KOPT-K1 (cell line): ENCODE data around the gene FAM111A.
"Not testable (repeated sequence)": the region's sequence is repeated elsewhere in the genome, so short reads cannot be mapped to it uniquely, and the experiment has no call there.

Source experiments
- H3K27ac ChIP-seq: fragments of 200-600 bp; sonication (generic); 2 replicates; pipeline ENCODE4 v1.5.1; 2016; ENCODE audit warnings: antibody characterized with exemption, mild to moderate bottlenecking, low read depth, low read length; ENCODE audit not compliant: poor library complexity, severe bottlenecking
- H3K36me3 ChIP-seq: fragments of 200-600 bp; sonication (generic); 2 replicates; pipeline ENCODE4 v1.5.1; 2017; ENCODE audit warnings: antibody characterized with exemption, mild to moderate bottlenecking, low read length, moderate library complexity; ENCODE audit not compliant: insufficient read depth
- H3K9me3 ChIP-seq: fragments of 200-600 bp; sonication (generic); 2 replicates; pipeline ENCODE4 v1.5.1; 2017; ENCODE audit warnings: antibody characterized with exemption, low read length, mild to moderate bottlenecking; ENCODE audit not compliant: insufficient read depth, poor library complexity, severe bottlenecking

FAM111A gene, protein sequence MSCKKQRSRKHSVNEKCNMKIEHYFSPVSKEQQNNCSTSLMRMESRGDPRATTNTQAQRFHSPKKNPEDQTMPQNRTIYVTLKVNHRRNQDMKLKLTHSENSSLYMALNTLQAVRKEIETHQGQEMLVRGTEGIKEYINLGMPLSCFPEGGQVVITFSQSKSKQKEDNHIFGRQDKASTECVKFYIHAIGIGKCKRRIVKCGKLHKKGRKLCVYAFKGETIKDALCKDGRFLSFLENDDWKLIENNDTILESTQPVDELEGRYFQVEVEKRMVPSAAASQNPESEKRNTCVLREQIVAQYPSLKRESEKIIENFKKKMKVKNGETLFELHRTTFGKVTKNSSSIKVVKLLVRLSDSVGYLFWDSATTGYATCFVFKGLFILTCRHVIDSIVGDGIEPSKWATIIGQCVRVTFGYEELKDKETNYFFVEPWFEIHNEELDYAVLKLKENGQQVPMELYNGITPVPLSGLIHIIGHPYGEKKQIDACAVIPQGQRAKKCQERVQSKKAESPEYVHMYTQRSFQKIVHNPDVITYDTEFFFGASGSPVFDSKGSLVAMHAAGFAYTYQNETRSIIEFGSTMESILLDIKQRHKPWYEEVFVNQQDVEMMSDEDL

DNA sequence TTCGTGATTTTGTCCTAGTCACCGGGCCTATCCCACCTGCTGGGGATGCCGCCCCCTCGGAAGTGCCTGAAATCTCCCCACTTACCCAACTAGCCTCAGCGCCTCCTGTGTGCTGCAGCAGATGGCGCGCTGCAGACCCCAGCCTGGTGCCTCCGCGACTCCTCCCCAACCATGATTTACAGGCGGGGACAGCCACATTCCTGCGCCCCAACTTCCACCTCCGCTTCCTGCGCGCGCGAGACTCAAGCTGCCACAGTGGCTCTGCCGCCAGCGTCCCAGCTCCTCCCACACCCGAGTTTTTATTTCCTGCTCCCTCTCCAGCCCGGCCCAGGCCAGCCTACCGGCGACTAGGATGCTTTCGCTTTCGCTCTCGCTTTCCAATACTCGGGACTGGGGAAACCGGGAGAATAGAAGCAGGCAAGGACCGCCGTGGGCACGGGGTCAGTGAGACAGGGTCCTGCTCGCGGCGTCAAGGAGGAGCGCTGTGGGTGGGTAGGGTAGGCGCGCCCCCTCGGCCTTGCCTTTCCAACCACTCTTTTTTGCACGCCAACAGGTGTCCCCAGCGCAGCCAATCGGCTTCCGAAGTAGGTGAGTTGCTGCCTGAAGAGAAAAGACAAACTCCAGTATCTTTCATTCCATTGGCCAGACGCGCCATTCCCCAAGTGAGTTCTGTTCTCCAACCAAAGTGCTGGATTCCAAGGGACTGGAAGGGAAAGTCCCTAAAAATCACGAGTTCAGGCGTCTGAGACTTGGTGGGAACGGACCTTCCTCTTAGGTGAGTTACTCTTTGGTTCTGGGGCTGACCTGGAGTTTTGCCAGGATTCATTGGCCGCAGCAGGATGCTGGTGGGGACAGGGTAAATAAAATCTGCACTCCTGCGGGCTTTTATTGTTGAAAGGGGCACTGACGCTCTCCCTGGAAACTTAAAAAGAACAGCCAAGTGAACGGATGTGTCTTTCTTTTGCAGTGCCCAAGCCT, at the start of gene FAM111A:
TSS of gene FAM111A (plus strand) at position 327 of the 978 bp plus-strand sequence. CDS start 6,017 bp downstream, outside the sequence.
- no peaks in the 10 kb centered on the region for H3K9me3 ChIP-seq
- peak within 1 kb of the TSS; percentile 97 for H3K27ac ChIP-seq
- H3K36me3 ChIP-seq: peaks cover 28% of the 10 kb centered on the region

DNA sequence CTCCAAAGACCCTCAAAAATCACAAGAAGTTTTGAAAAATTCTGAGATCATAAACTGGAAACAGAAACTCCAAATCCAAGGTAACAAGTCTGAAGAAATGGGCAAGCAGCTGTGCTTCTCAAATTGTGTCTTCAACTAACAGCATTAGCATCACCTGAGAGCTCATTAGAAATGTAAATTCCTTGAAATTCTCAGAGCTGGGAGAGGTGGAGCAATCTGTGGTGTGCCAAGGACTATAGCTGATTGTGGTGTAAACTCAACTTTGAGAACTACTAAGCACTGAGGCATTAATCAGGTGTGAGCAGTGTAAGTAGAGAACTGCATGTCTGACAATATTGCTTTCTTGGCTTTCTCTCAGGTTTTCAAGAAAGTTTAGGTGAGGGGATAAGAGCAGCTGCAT, 49.1 kb upstream of the FAM111A start:
- not testable (repeated sequence) for H3K9me3 ChIP-seq, H3K27ac ChIP-seq, H3K36me3 ChIP-seq

DNA sequence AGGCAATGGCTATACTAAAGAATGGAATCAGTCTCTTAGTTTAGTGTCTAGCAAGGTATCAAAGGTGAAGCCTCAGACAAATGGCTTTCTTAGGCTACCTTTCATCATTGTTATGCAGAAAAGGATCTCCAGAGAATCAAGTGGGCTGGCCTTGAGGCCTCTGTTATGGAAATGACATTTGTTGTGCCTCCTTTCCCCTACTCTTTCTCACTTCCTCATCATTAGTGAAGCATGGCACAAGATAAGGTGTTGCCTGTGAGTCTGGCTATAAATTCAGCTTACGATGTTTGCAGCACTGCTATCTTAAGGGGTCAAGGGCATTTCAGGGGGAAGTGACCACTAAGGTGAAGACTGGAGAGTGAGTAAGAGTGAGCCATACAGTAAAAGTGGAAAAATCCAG, 47.4 kb upstream of the FAM111A start:
- not testable (repeated sequence) for H3K36me3 ChIP-seq, H3K27ac ChIP-seq, H3K9me3 ChIP-seq

DNA sequence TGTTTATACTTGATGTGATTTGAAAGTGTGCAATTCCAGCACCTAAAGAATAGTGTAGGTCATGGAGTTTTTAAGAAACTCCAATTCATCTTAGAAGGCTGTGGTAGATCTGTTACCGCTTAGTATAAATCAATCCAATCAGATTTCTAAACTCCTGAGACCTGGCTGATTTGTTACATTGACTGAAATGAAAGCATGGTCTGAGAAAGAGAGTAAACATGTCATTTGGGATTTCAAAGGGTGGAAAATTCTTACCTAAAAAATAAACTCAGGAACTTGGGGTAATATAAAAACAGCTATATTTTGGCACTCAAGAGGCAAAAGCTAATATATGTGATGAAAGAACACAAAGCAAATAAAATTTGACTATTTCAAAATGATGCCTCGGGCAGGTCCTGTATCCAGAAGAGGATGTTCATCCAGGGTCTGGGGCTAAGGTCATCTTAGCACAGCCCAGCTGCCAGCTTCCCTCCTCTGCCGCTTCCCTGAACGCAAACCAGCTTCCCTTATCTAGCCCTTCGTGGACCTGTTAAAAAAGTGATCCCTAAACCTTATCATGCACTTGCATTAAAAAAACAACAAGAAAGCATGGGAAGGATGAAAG, 46.6 kb upstream of the FAM111A start:
- H3K36me3 ChIP-seq, H3K9me3 ChIP-seq, H3K27ac ChIP-seq: not testable (repeated sequence)

DNA sequence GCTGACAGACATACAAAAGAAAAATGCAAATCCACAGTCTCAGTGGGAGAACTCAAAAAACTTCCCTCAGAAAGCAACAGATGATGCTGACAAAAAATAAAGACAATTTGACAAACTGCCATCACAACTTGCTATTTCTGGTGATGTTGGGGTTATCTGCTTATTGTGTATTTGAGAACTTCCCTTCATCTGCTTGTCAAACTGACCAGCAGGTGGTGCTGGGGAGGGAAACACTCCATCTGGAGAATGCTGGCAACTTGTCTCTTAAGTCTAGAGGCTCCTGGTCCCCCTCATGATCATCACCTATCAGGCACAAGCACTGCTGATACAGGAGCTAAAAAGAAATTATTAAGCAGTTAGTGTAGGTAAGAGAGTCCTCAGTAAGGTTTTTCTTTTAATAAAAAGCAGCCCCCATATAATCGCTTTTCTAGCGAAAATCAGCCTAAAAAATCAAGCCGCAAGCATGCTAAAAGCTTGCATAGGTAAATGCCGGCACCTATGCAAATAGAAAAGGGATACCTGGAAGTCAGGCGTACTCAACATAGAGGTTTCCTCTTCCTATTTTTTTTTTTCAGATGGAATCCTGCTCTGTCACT, 45.4 kb upstream of the FAM111A start:
- Histone ChIP-seq H3K27ac (no peak overlapping the region), H3K9me3 (no peaks in the 10 kb centered on the region), H3K36me3 (no peaks in the 10 kb centered on the region)

DNA sequence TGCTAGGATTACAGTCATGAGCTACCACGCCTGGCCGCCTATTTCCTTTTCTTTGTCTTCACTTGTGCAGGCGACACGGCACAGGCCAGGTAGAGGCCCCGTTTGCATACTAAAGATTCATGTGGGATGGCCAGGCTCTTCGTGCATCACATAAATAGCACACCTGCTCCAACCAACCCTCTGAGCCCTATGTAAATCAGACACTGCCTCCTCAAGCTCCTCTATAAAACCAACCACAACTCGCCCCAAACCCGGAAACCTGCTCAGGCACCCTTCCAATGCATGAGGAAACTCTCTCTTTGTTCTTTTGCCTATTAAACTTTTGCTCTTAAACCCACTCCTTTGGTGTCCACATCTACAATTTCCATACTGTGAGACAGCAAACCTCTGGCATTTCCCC, 44.7 kb upstream of the FAM111A start:
- H3K27ac ChIP-seq, H3K9me3 ChIP-seq, H3K36me3 ChIP-seq: not testable (repeated sequence)

DNA sequence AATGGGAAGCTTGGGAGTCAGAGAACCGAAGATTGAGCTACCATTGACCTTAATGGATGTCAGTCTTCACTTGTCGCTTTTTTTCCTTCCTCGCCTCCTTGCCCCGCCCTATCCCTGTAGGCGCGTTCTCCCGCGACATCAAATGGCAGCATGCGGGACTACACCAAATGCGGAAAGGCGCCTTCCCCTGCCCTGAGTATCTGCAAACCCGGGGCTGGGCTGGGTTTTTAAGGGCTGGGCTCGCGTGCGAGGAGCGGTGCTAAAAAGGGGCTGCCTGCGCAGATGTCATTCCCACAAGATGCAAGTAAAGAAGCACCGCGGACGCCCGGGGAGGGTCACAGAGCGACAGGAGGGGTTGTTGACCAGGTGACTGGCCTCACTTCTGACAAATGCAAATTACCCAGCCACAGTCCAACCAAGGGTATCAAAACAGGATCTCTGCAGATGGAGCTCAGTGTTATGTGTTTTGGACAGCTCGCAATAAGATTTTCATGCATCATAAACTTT, 40.3 kb upstream of the FAM111A start:
- H3K9me3 ChIP-seq: no peaks in the 10 kb centered on the region
- H3K27ac ChIP-seq: no peak overlapping the region
- no peaks in the 10 kb centered on the region for H3K36me3 ChIP-seq

DNA sequence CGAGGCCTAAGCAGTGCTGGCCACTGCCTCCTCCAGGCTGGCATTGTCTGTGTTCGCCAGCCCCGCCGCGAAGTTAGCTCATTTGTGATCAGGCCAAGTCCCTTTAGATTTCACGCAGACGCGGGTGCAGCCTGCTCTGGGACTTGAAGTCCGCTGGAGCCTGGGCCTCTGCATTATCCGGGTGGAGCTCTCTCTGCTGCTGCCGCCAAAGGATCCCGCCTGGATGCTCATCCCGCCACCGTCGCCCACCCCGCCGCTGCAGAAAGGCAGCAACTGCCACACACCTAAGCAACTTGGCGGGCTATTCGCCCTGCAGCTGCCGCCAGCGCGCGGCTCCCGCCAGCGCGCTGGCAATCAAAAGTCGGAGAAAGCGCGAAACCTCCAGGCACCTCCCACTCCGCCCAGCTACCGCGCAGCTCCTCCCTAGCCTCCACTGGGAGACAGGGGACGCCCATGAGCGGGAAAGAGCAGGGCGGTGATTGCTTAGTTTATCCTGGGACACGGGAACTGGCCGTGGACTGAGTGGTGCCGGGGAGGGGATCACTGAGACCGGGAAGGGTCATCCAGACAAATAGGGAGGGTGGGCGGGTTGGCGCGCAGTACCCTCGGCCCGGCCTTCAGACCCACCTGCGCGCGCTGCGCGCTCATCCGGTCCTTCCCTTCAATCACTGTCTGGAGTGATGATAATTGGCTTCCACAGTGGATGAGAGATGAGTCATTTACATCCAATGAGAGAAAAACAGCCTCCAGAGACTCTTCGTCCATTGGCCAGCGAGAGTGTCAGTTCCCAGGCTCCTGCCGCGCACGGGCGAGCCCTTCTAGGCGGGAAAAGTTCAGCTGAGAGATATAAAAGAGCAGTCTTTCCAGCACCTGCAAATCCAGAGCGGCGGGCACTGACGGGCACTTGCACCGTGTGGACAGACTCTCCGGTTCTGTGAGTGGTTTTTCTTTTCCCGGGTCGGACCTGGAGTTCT, 36.0 kb upstream of the FAM111A start, which contains the start of gene FAM111B:
TSS of gene FAM111B (plus strand) at position 875 of the 974 bp plus-strand sequence. CDS start 2,389 bp downstream, outside the sequence.
- peaks cover 22% of the 10 kb centered on the region for H3K36me3 ChIP-seq
- H3K27ac ChIP-seq: peak within 1 kb of the TSS; percentile 54
- H3K9me3 ChIP-seq: no peaks in the 10 kb centered on the region

DNA sequence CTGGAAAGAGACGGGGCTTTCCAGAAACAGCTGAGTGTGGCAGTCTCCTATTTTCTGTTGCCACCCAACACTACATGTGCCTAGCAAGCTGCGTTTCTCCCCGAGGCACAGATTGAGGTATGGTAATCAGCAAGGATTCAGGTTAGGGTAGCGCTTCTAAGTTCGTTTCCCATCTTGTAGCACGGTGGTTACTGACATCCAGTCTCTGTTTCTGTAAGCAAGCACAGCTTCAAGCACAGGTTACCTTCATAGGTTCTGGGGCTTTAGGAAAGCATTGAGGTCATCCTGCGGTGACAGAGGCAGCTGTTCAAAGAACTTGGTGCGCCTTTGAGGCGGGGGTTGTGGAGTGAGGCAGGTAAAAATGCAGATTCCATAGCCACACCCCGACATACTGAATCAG, 34.9 kb upstream of the FAM111A start:
- peaks cover 31% of the 10 kb centered on the region for H3K36me3 ChIP-seq
- peak overlapping the region; percentile 54 for H3K27ac ChIP-seq

DNA sequence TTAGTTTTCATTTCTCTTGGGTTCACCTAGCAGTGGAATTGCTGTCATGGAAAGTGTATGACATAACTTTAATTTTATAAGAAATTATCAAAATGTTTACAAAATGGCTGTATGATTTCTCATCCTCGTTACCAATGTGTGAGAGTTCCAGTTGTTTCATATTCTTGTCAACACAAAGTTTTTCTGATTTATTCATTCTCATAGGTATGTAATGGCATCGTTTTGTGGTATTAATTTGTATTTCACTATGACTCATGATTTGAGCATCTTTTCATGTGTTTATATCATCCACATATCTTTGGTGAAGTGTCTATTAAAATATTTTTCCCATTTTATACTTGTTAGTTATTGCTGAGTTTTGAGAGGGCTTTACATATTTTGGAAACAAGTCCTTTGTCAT, 30.2 kb upstream of the FAM111A start:
- Histone ChIP-seq H3K9me3 (peaks cover 29% of the 10 kb centered on the region), H3K27ac (no peak overlapping the region), H3K36me3 (peaks cover 76% of the 10 kb centered on the region)

More for the DNA sequence above, 34.9 kb upstream of the FAM111A start:
- not testable (repeated sequence) for H3K9me3 ChIP-seq

DNA sequence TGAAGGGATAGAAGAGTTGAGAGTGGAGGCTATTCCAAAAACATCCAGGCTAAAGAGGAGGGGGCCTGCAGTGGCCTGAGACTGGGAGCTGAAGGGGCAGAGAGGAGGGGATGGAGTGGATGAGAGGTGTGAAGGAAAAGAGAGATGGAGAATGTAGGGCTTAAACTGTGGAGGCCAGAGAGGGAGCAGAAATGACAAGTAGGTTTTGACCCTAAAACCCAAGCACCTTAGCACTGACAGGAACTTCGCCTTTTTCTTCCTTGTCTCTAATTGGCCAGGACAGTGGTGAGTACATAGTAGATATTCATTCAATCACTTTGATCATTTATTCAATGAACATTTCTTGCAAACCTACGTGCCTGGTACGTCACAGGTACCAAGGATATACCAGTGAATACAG, 28.3 kb upstream of the FAM111A start:
- Histone ChIP-seq H3K9me3 (peaks cover 47% of the 10 kb centered on the region), H3K27ac (no peak overlapping the region), H3K36me3 (peaks cover 88% of the 10 kb centered on the region)

DNA sequence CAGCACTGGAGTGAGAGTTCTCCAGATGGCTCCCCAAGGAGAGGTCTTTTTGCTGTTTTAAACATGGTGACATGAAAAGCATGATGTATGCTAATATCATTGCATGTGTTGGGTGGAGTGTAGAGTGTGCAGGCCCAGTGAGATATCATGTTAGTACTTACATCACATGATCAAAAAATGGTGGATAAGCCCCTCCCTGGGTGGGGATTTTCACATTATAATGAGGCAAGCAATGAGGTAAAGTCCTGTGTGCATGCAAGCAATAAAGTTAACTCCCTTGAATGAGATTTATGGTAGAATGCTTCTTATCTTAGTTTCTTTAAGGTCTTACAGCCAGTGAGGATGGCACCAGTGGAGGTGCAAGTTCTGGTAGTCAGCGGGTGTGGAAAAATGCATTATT, 27.1 kb upstream of the FAM111A start:
- Histone ChIP-seq H3K9me3 (peaks cover 56% of the 10 kb centered on the region), H3K36me3 (peaks cover 84% of the 10 kb centered on the region), H3K27ac (no peak overlapping the region)

DNA sequence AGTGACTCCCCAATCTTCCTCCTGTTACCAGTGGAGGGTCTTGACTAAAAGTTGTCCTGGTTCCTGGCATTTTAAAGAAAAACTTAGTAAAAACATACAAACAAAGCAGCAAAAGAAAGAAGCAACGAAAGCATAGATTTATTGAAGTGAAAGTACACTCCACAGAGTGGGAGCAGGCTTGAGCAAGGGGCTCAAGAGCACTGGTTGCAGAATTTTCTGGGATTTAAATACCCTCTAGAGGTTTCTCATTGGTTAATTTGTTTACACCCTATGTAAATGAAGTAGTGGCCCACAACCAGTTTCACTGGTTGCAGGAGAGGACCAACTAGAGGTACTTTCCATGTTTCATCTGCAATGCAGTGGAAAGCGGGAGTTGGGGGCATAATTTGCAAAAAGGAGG, 24.9 kb upstream of the FAM111A start:
- Histone ChIP-seq H3K36me3 (peaks cover 82% of the 10 kb centered on the region), H3K27ac (no peak overlapping the region), H3K9me3 (peaks cover 59% of the 10 kb centered on the region)
